Measurements from ENCODE around the gene OPRPN.

OPRPN gene, protein sequence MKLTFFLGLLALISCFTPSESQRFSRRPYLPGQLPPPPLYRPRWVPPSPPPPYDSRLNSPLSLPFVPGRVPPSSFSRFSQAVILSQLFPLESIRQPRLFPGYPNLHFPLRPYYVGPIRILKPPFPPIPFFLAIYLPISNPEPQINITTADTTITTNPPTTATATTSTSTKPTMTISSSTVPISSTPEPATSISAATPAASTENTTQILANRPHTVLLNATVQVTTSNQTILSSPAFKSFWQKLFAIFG

DNA sequence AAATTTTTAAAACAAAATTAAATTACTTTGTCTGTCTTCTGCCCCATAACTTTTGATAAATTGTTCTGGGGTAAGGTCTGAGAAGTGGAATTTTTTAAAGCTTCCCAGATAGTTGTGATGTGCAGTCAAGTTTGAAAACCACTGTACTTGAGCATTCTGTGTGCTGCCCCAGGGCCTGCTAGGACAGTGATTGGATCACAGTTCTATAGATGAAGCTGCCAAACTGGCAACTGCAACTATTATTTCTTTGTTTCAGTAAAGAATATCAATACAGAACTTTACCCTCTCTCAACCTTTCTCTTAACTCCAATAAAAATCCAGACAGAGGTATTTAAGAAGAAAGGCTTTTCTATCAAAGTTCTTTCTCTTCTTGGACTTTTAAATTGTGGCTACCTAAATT lies at the start of gene OPRPN:
Gene OPRPN, plus strand, starts transcription at position 361 of the 400 bp plus-strand sequence. CDS start 1,346 bp downstream, outside the sequence.
- no peak for DNase-seq

DNA sequence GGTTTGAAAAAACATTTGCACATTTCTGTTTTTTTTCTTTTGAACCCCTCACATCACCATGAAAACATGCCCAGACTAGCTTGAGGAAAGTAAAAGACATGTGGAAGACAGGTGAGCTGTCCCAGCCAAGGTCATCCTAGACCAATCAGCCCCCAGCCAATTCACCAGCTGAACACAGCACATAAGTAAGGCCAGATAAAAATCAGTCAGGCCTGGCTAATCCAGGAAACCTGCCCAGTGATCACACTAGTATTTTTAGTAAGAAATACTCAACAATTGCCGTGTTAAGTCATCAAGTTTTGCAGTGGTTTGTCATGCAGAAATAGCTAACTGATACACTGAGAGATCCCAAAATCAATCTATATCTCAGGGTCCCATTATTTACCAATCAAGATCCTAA lies 41.6 kb upstream of the OPRPN start:
- DNase-seq: no peak

DNA sequence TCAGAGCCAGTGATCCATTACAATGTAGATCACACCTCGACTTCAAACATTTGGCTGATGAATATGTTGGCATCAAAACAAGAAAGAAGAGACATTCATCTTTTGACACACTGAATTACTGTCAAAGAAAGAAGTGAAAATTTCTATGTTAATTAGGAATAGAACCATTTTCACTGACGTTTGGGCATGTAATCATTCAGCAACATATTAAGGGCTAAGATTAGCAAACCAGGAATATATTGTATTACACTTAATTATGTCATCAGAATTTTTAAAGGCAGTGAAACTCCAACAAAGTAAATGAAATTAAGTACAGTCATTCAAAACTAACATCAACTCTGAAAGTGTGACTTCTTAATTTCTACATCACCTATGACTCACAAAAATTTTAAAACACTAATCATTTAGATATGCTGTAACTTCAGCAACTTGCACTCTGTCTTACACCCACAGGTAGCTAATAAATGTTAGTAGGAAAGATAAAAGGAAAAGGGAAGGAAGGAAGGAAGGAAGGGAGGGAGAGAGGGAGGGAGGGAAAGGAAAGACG lies 38.6 kb upstream of the OPRPN start:
- no peak for DNase-seq

DNA sequence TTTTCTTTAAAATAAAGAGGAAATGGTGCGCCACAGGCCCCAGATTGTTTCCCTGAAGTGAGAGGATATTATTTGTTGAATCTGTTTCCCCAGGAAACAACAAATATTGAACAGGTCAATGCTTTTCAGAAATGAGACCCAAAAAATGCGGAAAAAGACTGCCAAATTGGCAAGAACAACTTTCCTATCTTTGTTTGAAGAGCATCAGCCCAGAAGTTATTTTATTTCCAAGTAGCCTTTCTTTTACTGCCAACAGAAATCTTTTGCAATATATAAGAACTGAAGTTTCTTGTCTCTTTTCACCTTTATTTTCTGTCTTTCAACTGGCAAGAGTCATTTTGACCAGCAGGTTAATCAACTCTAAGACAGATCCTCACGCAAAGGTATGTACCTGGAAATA lies 37.3 kb upstream of the OPRPN start, which contains the start of gene SMR3A:
Gene SMR3A, plus strand, starts transcription at position 301 of the 400 bp plus-strand sequence. CDS start 1,356 bp downstream, outside the sequence.
- no peak for DNase-seq

DNA sequence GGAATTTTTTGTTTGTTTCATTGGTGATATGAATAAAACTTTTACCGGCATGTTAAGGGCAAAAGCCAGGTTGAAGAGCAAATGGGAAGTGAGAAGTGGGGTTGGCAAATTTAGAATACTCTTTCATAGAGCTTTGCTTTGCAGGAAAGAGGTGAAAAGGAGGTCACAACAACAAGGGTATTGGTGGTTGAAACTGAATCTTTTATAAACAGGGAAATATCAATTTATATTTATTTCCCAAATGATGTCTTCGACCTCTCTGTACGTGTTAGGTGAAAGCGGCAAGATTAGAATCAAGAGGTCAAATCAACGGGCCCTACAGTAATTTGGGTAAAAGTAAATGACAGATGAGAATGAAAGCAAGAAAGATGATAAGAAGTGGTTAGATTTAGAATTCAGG lies 33.7 kb upstream of the OPRPN start:
- DNase-seq: no peak

DNA sequence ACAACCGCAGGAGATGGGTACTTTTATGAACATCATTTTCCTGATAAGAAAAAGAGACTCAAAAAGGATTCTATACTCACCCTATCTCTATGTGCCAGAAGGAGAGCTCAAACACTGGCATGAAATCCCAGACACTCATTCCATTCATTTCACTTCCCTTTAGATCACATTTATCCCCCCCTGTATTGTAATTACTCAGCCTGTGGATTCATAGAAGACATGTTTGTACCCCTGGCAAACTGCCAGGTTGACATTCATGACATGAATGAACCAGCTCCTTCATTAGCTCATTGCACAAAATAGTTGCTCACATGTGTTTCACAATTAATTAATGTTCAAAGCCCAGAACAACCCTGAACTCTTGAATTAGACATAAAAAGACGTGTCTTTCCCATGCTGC lies 32.3 kb upstream of the OPRPN start:
- DNase-seq: no peak

DNA sequence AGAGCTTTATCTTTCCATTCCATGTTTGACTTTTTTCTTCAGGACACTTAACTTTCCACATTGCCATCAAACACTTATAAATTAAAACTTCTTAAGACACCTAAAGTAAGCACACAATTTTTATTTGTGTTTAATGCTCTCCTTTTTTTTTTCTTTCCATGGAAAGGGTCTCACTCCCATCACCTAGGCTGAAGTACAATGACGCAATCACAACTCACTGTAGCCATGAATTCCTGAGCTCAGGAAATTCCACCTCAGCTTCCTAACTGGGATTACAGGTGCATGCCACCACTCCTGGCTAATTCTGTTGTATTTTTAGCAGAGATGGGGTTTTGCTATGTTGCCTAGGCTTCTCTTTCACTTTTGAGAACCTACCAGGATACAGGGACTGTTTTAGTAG lies 29.9 kb upstream of the OPRPN start:
- no peak for DNase-seq

DNA sequence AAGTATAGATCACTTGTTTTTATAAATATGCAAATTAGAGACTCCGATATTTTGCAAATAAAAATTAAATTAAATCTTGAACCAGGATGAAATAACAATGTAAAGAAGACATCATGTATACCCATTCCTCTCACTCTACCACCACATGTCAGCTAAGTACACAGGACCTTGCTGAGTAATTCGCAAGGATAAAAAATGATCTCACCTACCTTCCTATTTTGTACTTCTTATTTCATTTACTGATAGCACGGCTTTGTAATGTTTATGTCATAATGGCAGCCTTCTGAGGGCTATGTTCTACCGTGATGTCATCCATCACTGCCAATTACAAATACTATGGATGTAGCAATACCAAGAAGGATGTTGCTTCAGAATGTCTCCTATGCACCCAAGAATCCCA lies 25.8 kb upstream of the OPRPN start:
- DNase-seq: no peak

DNA sequence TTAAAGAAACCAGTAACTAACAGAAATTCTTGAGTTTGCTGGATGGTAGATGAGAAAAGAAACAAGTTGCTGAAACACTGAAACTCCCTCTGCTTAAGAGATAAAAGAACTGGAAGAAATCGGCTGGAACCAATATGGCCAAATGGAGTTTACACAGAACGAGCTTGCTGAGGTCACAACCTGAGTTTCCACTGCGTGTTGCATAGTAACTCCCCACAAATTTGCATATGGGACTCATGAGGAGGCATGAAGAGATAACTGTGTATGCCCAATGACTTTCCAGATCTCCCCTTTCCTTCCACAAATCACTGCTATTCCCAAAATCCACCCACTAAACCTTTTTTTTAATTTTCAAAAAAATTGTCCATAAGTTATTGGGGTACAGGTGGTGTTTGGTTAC lies 25.0 kb upstream of the OPRPN start:
- DNase-seq: no peak

DNA sequence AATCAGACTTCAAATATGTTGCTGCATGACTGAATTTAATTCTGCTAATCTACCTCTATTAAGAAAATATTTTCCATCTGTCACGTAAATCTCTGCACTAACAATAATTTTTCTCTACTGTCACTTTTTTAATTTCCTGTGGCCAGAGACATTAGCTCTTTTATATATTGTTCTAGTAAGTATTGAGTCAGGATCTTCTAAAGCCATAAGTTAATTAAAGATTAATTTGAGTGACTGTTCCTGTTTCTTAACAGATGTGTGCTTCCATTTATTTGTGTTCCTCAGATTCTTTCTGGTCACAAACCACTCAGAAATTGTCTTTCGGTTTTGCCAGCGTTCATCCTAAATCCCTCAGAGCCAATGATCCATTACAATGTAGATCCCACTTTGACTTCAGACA lies 17.2 kb upstream of the OPRPN start:
- no peak for DNase-seq

DNA sequence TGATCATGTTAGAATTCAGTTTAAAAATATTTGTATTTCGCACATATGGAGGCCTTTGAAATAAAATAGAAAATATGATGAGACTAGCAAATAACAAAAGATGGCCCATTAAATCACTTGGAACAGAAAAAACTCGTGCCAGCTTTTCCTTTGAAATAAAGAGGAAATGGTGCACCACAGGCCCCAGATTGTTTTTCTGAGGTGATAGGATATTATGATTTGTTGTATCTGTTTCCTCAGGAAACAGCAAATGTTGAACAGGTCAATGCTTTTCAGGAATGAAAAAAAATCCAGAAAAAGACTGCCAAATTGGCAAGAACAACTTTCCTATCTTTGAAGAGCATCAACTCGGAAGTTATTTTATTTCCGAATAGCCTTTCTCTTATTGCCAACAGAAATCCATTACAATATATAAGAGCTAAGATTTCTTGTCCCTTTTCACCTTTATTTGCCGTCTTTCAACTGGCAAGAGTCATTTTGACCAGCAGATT lies 15.0 kb upstream of the OPRPN start, which contains the start of gene SMR3B:
Gene SMR3B, plus strand, starts transcription at position 441 of the 491 bp plus-strand sequence. CDS start 1,380 bp downstream, outside the sequence.
- DNase-seq: no peak

DNA sequence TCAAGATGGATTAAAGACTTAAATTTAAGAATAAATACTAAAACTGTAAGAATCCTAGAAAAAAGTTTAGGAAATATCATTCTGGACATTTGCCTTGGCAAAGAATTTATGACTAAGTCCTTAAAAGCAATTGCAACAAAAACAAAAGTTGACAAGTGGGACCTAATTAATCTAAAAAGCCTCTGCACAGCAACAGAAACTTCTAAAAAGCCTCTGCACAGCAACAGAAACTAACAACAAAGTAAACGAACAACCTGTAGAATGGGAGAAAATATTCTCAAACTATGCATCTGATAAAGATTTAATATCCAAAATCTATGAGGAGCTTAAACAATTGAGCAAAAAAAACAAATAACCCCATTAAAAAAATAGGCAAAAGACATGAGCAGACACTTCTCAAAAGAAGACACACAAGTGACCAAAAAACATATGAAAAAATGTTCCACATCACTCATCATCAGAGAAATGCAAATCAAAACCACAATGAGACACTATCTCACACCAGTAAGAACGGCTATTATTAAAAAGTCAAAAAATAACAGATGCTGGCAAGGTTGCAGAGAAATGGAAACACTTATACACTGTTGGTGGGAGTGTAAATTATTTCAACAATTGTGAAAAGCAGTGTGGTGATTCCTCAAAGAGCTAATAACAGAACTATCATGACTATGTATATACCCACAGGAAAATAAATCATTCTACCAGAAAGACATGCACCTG lies 5.5 kb upstream of the OPRPN start:
- no peak for DNase-seq

DNA sequence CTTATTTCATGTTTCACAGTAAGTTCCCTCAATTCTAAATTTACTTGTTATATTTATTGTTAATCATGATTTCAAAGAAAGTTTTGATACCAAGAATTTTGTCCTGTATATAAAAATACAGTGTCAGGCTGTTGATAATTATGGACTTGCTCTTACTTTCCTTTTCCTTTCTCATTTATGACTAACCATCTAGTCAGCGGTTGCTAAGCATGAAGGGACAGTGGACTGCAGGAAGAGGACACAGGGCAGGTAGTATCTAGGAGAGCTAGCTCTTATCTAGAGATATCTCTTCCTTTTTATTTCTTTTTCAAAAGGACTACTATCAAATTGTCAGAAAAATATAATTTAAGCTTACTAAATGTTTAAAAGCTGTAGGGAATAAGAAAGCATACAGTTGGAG lies 1.6 kb downstream of the OPRPN start:
- DNase-seq: no peak

DNA sequence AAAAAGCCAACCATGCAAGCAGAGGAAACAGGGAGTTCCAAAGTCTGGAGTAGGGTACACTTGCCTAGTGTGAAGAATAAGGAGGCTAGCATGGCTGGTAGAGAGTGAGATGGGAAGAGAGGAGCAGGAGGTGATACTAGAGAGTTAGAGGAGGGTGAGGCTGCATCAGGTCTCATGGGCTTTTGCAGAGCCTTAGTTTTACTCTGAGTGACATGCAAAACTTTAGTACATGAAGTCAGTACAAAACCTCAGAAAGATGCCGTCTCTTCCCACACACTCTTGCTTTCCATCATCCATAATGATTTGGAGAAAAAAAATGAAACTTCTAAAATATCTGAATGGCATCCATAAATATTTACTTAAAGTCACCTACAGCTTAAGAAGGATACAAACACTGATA lies 5.0 kb downstream of the OPRPN start:
- no peak for DNase-seq

DNA sequence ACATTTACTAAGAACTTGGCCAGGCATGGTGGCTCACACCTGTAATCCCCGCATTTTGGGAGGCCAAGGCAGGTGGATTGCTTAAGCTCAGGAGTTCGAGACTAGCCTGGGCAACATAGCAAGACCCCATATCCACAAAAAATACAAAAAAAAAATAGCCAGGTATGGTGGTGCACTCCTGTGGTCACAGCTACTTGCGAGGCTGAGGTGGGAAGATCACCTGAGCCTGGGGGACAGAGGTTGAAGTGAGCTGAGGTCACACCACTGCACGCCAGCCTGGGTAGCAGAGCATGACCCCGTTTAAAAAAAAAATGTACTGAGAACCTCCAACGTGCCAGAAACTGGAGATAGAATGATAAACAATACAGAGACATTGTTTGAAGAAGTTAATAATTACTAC lies 8.0 kb downstream of the OPRPN start:
- DNase-seq: no peak

DNA sequence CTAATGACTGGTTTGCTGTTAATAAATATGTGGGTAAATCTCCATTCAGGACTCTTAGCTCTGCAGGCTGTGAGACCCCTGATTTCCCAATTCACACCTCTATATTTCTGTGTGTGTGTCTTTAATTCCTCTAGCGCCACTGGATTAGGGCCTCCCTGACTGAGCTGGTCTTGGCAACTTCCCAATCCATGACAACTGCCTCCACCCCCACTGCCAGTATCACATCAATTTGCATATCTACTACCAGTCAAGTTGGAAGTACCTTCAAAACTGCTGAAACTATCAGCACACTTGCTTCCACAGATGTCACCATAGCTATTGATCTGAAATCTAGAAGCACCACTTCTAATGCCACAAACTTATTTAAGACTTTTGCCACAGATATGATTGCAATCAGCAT lies 27.6 kb downstream of the OPRPN start:
- no peak for DNase-seq

DNA sequence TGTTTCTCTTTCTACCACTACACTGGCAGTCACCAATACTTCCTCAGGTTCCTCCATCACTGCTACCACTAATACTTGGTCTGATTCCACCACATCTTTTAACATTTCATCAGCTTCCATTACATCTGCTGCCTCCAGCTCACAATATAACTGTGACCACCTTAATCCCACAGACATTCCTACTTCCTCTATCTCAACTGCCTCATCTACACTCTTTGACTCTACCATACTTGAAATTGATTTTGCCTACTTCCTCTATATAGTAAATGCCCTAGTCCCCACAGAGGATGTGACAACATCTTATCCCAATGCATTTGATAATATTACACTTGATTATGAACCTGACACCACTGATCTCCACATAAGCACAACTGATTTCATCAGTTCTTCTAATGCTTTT lies 29.0 kb downstream of the OPRPN start:
- DNase-seq: no peak

DNA sequence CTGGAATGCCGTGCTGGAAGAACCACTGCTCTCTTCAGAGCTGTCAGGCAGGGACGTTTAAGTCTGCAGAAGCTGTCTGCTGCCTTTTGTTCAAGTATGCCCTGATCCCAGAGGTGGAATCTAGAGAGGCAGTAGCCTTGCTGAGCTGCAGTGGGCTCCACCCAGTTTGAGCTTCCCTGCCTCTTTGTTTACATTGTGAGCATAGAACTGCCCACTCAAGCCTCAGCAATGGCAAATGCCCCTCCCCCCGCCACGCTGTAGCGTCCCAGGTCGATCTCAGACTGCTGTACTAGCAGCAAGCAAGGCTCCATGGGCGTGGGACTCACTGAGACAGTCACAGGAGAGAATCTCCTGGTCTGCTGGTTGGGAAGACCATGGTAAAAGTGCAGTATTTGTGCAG lies 39.5 kb downstream of the OPRPN start:
- no peak for DNase-seq

DNA sequence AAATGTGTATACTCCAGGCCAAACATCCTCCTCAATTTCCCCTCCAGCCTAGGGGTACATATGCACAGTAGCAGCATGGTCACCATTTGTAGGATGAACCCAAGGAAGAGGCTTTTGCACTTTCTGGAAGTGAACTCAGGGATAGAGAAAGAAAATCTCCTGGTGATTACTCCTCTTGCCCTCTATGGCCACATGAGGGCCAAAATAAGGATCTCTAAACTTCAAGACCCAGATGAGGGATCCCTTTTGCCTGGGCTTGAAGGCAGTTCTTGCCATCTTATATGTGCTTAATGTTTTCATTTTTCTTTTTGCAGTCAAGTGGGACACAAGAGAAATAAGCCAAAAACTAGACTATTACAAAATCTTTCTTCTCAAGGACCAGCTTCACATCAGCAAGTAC lies 44.7 kb downstream of the OPRPN start:
- no peak for DNase-seq

DNA sequence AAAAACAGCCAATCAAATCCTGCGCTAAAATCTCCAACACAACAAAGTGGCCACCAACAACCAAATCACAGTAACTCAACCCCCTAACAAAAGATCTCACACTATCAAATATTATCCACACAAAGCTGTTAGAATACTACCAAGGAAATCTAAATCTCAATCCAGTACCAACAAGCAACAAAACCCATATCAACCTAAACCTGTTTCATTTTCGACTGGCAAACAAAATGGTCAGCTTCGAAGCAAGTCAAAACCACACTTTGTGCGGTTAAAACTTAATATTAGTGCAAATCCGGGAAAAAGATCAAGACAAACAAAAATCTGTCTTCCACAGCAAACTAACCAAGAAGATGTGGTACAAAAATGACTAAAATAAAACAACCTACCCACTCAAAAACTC lies 45.6 kb downstream of the OPRPN start:
- no peak for DNase-seq

DNA sequence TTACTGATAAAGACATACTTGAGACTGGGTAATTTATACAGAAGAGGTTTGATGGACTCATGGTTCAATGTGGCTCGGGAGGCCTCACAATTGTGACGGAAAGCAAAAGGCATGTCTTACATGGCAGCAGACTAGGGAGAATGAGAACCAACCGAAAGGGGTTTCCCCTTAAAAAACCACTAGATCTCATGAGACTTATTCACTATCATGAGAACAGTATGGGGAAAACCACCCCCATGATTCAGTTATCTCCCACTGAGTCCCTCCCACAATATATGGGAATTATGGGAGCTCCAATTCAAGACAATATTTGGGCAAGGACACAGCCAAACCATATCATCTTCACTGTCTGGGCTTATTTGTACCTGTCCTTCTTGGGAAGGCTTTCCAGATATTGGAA lies 51.5 kb downstream of the OPRPN start:
- no peak for DNase-seq

DNA sequence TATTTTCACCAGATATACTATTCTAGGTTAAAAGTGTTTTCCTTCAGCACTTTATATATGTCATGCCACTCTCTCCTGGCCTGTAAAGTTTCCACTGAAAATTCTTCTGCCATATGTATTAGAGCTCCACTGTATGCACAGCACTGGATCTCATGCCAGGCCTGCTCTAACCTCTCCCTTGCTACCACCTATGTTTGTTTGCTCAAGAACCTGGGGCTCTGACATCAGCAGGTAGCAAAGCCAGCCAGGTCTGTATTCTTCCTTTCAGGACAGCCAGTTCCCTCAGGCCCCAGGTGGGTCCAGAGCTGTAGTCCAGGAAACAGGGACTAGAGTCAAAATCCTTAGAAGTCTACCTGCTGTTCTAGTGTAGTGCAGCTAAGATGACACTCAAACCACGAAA lies 55.2 kb downstream of the OPRPN start:
- DNase-seq: no peak
